Neural progenitor cell (in vitro differentiated cells): Measurements from ENCODE around the gene NTF3.

Experiments
- CTCF ChIP-seq: fragments of 200-600 bp; sonication (generic); IDR thresholded peaks from 2 replicates; pipeline ENCODE4 v1.5.1; 2017; ENCODE audit warnings: antibody characterized with exemption, mild to moderate bottlenecking
- EZH2 ChIP-seq: fragments of 200-600 bp; sonication (generic); IDR thresholded peaks from 2 replicates; pipeline ENCODE4 v1.6.1; 2017; ENCODE audit warnings: antibody characterized with exemption, mild to moderate bottlenecking, moderate library complexity
- EZH2phosphoT487 ChIP-seq: fragments of 200-600 bp; sonication (generic); IDR thresholded peaks from 2 replicates; pipeline ENCODE4 v1.6.1; 2017; ENCODE audit warnings: antibody characterized with exemption

- TF ChIP-seq CTCF (no peak), EZH2 (no peak), EZH2phosphoT487 (no peak)
Observed at GRCh38 chr12:5534426-5535199, 102.7 kb downstream of the NTF3 start.
